GM10248 (cell line): Measurements from ENCODE around the gene TEN1.

Experiments
- CTCF ChIA-PET: fragments of 300-600 bp; sonication (Branson Sonifier 250); formaldehyde crosslinking; extraction: SDS; loops from one replicate; lab custom pipeline; 2021; ENCODE audit warnings: antibody characterized with exemption; lab: Yijun Ruan, JAX
- POLR2A ChIA-PET: fragments of 350-650 bp; sonication (Branson Sonifier 250); formaldehyde crosslinking; extraction: SDS; loops from one replicate; lab custom pipeline; 2020; ENCODE audit warnings: antibody characterized with exemption; lab: Yijun Ruan, JAX
- DNase-seq: peaks from one replicate; pipeline ENCODE4 v3.0.0; 2012; ENCODE audit errors: extremely low spot score
- CTCF ChIP-seq: IDR thresholded peaks from 2 replicates; pipeline ENCODE4 v1.5.1; 2012; ENCODE audit warnings: mild to moderate bottlenecking, low read depth; ENCODE audit errors: extremely low read depth, missing control alignments, control extremely low read depth

Gene TEN1

GRCh38 chr17:75941442-75941819, 37.6 kb upstream of the TEN1 start:
- POLR2A ChIA-PET: interaction anchor here (0.5 to 0.6 kb wide), 3 partner anchors 39 to 1972 kb away, joined by 3 to 5 read pairs (median 3); no protein-coding TSS in a partner anchor
- no peak for DNase-seq
- CTCF ChIA-PET: interaction anchor here (0.7 to 1.8 kb wide), 7 partner anchors 14 to 122 kb away, joined by 3 to 9 read pairs (median 4); no protein-coding TSS in a partner anchor
- no peak for TF ChIP-seq CTCF

- ChIA-PET CTCF (interaction anchor here (1.5 kb wide), 1 partner anchor 72 kb away, joined by 6 read pairs; no protein-coding TSS in a partner anchor), POLR2A (no interaction called here)
- no peak for DNase-seq
- TF ChIP-seq CTCF: no peak
Observed at GRCh38 chr17:75942473-75942872, 36.6 kb upstream of the TEN1 start.

- POLR2A ChIA-PET: no interaction called here
- CTCF ChIA-PET: no interaction called here
- DNase-seq: no peak
Observed at GRCh38 chr17:75943491-75943890, 35.5 kb upstream of the TEN1 start.

GRCh38 chr17:75945211-75945610, 33.8 kb upstream of the TEN1 start:
- ChIA-PET CTCF (interaction anchor here (0.8 to 1.8 kb wide), 5 partner anchors 12 to 60 kb away, joined by 3 to 6 read pairs (median 4); no protein-coding TSS in a partner anchor), POLR2A (no interaction called here)
- DNase-seq: no peak
- no peak for TF ChIP-seq CTCF

More at GRCh38 chr17:75943491-75943890, 35.5 kb upstream of the TEN1 start:
- TF ChIP-seq CTCF: no peak

- ChIA-PET POLR2A (interaction anchor here (0.6 kb wide), 1 partner anchor 30 kb away, joined by 3 read pairs; no protein-coding TSS in a partner anchor), CTCF (interaction anchor here (1.2 to 1.5 kb wide), 3 partner anchors 10 to 156 kb away, joined by 3 to 4 read pairs (median 3); no protein-coding TSS in a partner anchor)
- no peak for TF ChIP-seq CTCF
- DNase-seq: no peak
Observed at GRCh38 chr17:75950421-75950820, 28.6 kb upstream of the TEN1 start.

- DNase-seq: no peak
- ChIA-PET CTCF (interaction anchor here (0.8 to 1.9 kb wide), 4 partner anchors 27 to 155 kb away, joined by 3 to 4 read pairs (median 3); partner anchors contain the start of gene MRPL38), POLR2A (no interaction called here)
- no peak for TF ChIP-seq CTCF
Observed at GRCh38 chr17:75950855-75951554, 28.0 kb upstream of the TEN1 start.
